ENCODE measurements around the gene CMC4. TPM values are rescaled to one million over a fixed set of nuclear protein-coding genes. Genes with fewer than 3 reads are reported as not detected.
A peak's percentile ranks its signal among the peaks of the same experiment; 100 is the strongest.

CMC4 gene
- total and polyA plus RNA-seq, 9 of the 15 experiments (the other 6 are each of a cell fraction or from before 2014, with no cell fraction given): 3.5 to 16.9 (median 8.2) TPM

GRCh38 chrX:155026727-155027508 lies 44.0 kb downstream of the CMC4 start, which contains the start of gene FUNDC2 (continued):
- TF ChIP-seq ZNF655 (CRISPR knock-in tag; IDR thresholded peaks at IDR 0.05) (no peak), ZNF395 (CRISPR knock-in tag; IDR thresholded peaks at IDR 0.05) (no peak), REST (IDR thresholded peaks at IDR 0.05; ENCODE audit: borderline replicate concordance) (peak; percentile 37; the same call in 1 of the 2 replicates), REST (CRISPR knock-in tag; IDR thresholded peaks at IDR 0.05; ENCODE audit: low read depth) (peak; percentile 42; the same call in 1 of the 2 replicates), ZNF277 (CRISPR knock-in tag; IDR thresholded peaks at IDR 0.05; ENCODE audit: borderline replicate concordance) (no peak), HNRNPL (IDR thresholded peaks at IDR 0.05; ENCODE audit: low read depth, low read length) (no peak), ZBTB34 (CRISPR knock-in tag; IDR thresholded peaks at IDR 0.05) (no peak), ZFP36 (IDR thresholded peaks at IDR 0.05; ENCODE audit: low read depth, low read length, partially characterized antibody) (no peak), SIX5 (IDR thresholded peaks at IDR 0.05; ENCODE audit: borderline replicate concordance in 1 of 2, insufficient read depth in 1 of 2, low read depth in 1 of 2, low read length in 2 of 2) (no peak), ID3 (CRISPR knock-in tag; IDR thresholded peaks at IDR 0.05) (no peak), ID3 (tag; IDR thresholded peaks at IDR 0.05) (no peak), LEF1 (IDR thresholded peaks at IDR 0.05) (no peak)
